Activated CD4-positive, alpha-beta T cell treated with anti-CD3 and anti-CD28 coated beads for 36 hours (primary cell): ENCODE data around the gene CTDSP2. TPM values are rescaled to one million over a fixed set of nuclear protein-coding genes. Genes with fewer than 3 reads are reported as not detected.

Experiments used
- ATAC-seq: fragments of 200-7000 bp; cut with Tn5 transposase; one replicate; pipeline ENCODE4 v1.10.0; 2021; ENCODE audit warnings: mild to moderate bottlenecking, moderate library complexity
- CTCF ChIA-PET: fragments of 350-600 bp; sonication (Branson Sonifier 250); formaldehyde crosslinking; loops from one replicate; lab custom pipeline; 2021; ENCODE audit warnings: antibody characterized with exemption; lab: Charles Lee
- POLR2A ChIA-PET: fragments of 350-600 bp; sonication (Branson Sonifier 250); formaldehyde crosslinking; loops from one replicate; lab custom pipeline; 2021; ENCODE audit warnings: antibody characterized with exemption, inconsistent platforms; lab: Charles Lee
- DNase-seq: peaks from one replicate; pipeline ENCODE4 v3.0.0-alpha.2; 2020
- H3K27ac Mint-ChIP-seq: one replicate; pipeline ENCODE4 v1.8.0; 2021; ENCODE audit warnings: mixed read lengths
- H3K27me3 Mint-ChIP-seq: one replicate; pipeline ENCODE4 v1.8.0; 2021; ENCODE audit warnings: mixed read lengths
- H3K36me3 Mint-ChIP-seq: one replicate; pipeline ENCODE4 v1.8.0; 2021; ENCODE audit warnings: low read depth, mixed read lengths
- H3K4me1 Mint-ChIP-seq: one replicate; pipeline ENCODE4 v1.8.0; 2021; ENCODE audit warnings: mixed read lengths
- H3K4me3 Mint-ChIP-seq: one replicate; pipeline ENCODE4 v1.8.0; 2021; ENCODE audit warnings: mild to moderate bottlenecking, moderate library complexity, mixed read lengths
- H3K9me3 Mint-ChIP-seq: one replicate; pipeline ENCODE4 v1.8.0; 2021; ENCODE audit warnings: low read depth, mixed read lengths
- intact Hi-C, 2 experiments: fragments of 100-400 bp; cut with DNase I in 1 of 2; cut with micrococcal nuclease in 1 of 2; formaldehyde crosslinking; loops; one replicate each; pipeline versions ENCODE4 v1.14.2 to v1.15.1; 2022 to 2024; cut with DNase I, micrococcal nuclease
- total RNA-seq, 2 experiments: library from RNA; stranded (reverse); gene quantifications; one replicate each; pipeline ENCODE4 v1.2.3, GENCODE V29; 2021

Gene CTDSP2
- 10 to 100 TPM; 80.9 to 85.4 TPM for total RNA-seq

DNA sequence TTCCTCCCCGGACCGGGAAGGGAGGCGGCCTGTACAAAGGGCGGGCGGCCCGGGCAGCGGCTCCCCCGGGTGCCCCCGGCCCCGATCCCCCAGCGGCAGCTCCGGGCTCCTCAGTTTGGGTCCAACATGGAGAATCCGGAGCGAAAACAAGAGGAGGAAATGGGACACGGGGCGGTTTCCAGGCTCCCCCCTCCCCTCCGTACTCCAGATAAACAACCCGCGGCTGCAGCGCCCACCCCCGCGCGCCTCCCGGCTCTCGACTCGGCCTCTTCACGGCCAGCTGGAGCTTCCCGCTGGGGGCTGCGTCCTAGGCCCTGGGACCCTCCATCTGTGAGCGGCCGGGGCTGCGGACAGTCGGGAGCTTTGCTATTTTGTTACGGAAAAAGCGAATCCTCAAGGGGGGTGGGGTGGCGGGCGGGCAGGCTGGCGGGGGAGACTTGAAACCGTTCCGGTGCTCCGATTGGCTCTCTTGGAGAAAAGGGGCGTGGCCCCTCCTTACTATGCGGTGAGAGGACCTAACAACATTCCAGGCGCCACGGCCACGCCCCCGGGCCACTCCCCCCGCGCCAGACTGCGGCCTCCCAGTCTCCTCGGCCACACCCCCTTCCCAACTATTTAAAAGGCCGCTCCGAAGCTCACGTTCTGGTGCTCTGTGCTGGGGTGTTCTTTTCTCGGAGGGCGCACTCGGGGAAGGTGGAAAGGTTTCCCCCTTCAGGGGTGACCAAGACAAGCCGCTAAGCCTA, at the start of gene CTDSP2:
Gene CTDSP2 (minus strand): TSS at position 153 of the 743 bp plus-strand sequence. CDS start 294 bp downstream, outside the sequence.
- DNase-seq (peak; percentile 94), ATAC-seq (peak; percentile 43)
- H3K4me1 Mint-ChIP-seq: peaks cover 44% of the 10 kb centered on the region
- POLR2A ChIA-PET: interaction anchor here (0.8 to 1.3 kb wide), 2 partner anchors 10 to 19 kb away, joined by 3 to 4 read pairs; no protein-coding TSS in a partner anchor
- peaks cover 5% of the 10 kb centered on the region for H3K27me3 Mint-ChIP-seq
- H3K36me3 Mint-ChIP-seq: no peaks in the 10 kb centered on the region
- CTCF ChIA-PET: interaction anchor here (0.5 to 4.9 kb wide), 8 partner anchors 11 to 604 kb away, joined by 3 to 62 read pairs (median 4); no protein-coding TSS in a partner anchor
- H3K4me3 Mint-ChIP-seq: peak within 1 kb of the TSS; percentile 78
- H3K27ac Mint-ChIP-seq: peak within 1 kb of the TSS; percentile 70
- intact Hi-C loops: loop anchor here (1.0 to 5.0 kb wide), 11 partner anchors 18 to 1750 kb away; partner anchors contain the start of genes ATP23 (in 2 of the 2), TSFM (in 2 of the 2), CDK4 (in 1 of the 2) and MARCHF9 (in 1 of the 2)
- H3K9me3 Mint-ChIP-seq: no peaks in the 10 kb centered on the region

DNA sequence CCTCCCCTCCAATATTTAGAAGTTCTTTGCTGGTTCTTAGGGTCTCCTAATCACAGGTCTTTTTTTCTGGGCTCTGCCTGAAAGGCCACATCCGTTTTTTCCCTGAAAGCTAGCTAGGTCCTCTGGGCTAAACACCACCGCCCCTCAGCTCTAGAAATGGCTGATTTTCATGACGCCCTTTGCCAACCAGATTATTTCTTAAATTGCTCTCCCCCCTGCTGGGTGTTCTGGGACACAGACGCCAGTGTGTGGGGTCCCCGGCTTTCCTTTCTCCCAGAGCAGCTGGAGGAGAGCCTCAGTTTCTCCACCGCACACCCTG, 49.5 kb upstream of the CTDSP2 start:
- H3K27ac Mint-ChIP-seq: peak overlapping the region; percentile 57
- no peaks in the 10 kb centered on the region for H3K9me3 Mint-ChIP-seq
- POLR2A ChIA-PET: interaction anchor here (0.6 kb wide), 1 partner anchor 19 kb away, joined by 3 read pairs; no protein-coding TSS in a partner anchor
- peak overlapping the region; percentile 39 for H3K4me3 Mint-ChIP-seq
- H3K27me3 Mint-ChIP-seq: no peaks in the 10 kb centered on the region
- no peak for DNase-seq
- H3K36me3 Mint-ChIP-seq: no peaks in the 10 kb centered on the region
- CTCF ChIA-PET: interaction anchor here (0.6 to 4.2 kb wide), 14 partner anchors 8 to 436 kb away, joined by 3 to 27 read pairs (median 7); partner anchors contain the start of gene TSFM
- intact Hi-C loops: no loop called here
- ATAC-seq: no peak
- peaks cover 52% of the 10 kb centered on the region for H3K4me1 Mint-ChIP-seq

DNA sequence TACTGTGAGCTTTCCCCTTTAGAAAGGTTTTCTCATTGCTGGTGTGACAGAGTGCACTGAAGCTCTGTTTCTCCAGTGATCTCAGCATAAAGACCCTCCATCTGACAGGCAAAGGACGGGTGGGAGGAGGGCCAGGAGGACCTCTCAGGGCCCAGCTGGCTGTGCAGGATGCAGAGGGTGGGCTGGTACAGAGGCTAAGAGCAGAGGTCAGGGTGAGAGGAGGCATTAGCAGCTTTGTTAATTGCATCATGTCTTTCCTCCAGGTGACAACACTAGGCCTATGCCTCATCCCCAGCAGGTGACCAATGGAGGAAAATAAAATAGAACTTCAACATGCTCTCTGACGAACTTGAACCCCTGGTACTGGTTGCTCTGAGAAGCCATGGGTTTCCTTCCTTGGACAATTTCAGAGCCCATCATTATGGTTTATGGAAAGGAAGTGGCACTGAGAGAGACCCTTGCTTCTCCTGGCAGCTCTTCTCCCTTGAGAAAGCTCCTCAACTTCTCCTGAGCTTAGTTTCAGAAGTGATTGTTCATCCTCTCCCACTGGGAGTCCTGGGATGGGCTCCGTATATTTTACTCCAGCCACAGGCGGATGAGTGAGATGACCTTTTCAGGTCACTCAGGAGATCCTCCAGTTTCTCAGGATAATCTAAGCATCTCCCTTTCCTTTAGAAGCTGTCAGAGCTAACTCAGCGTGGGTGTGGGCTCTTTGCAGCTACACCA, 49.0 kb upstream of the CTDSP2 start:
- ATAC-seq (no peak), DNase-seq (no peak)
- Mint-ChIP-seq H3K4me3 (peak overlapping the region; percentile 39), H3K36me3 (no peaks in the 10 kb centered on the region), H3K9me3 (no peaks in the 10 kb centered on the region), H3K27me3 (no peaks in the 10 kb centered on the region), H3K4me1 (peaks cover 52% of the 10 kb centered on the region), H3K27ac (peak overlapping the region; percentile 26)
- POLR2A ChIA-PET: interaction anchor here (0.6 kb wide), 1 partner anchor 19 kb away, joined by 3 read pairs; no protein-coding TSS in a partner anchor
- CTCF ChIA-PET: interaction anchor here (0.9 to 4.2 kb wide), 13 partner anchors 8 to 139 kb away, joined by 3 to 27 read pairs (median 9); partner anchors contain the start of gene TSFM
- intact Hi-C loops: no loop called here

DNA sequence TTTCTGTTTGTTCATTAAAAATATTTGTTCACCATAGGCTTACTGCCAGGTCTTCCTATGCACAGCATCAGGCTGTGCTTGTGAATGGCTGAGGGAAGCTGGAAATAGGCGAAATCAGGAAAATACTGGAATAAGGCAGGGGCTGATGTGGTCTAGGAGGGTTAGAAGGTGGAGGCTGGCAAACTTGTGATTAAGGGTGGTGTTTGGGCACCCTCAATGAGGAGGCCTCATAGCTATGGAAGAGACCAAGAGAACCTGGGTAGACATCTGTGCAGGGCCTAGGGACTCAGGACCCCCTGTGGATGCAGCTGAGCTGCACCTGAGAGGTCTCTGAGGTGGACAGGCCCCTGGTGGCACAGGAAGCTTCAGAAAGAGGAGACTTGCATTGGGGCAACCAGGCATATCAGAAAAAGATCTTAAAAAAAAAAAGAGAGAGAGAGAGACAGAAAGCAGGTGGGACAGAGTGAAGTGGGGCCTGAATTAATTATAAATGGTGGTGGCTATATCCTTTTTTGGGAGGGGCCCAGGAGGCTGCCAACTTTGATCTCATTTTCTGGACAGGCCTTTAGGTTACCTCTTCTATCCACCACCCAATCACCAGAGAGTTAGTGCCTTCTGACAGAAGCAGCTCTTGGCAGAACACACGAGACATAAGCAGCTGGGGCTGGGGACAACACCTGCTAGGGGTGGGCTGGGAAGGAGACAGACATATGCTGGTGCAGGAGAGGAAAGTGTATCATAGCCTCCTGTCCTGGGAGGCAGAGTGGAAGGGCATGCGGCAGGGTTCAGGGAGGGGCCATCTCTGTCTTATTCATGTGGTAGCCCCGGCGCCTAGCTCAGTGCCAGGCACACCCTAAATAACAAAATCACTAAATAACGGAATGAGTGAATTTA, 48.1 kb upstream of the CTDSP2 start:
- Mint-ChIP-seq H3K27ac (peak overlapping the region; percentile 43), H3K9me3 (no peaks in the 10 kb centered on the region), H3K27me3 (peaks cover 2% of the 10 kb centered on the region), H3K4me3 (peak overlapping the region; percentile 15), H3K36me3 (no peaks in the 10 kb centered on the region), H3K4me1 (peaks cover 49% of the 10 kb centered on the region)
- ATAC-seq (no peak), DNase-seq (no peak)
- CTCF ChIA-PET: interaction anchor here (0.9 to 4.2 kb wide), 11 partner anchors 8 to 138 kb away, joined by 3 to 27 read pairs (median 9); partner anchors contain the start of gene TSFM
- POLR2A ChIA-PET: interaction anchor here (0.6 to 1.0 kb wide), 2 partner anchors 30 to 100 kb away, joined by 3 read pairs; no protein-coding TSS in a partner anchor
- intact Hi-C loops: no loop called here

GRCh38 chr12:57893431-57894353, 47.2 kb upstream of the CTDSP2 start:
- Mint-ChIP-seq H3K4me1 (peaks cover 45% of the 10 kb centered on the region), H3K9me3 (no peaks in the 10 kb centered on the region), H3K27ac (no peak overlapping the region), H3K4me3 (no peak overlapping the region), H3K27me3 (peaks cover 2% of the 10 kb centered on the region), H3K36me3 (no peaks in the 10 kb centered on the region)
- CTCF ChIA-PET: interaction anchor here (0.7 to 4.2 kb wide), 4 partner anchors 9 to 99 kb away, joined by 4 to 17 read pairs (median 6); no protein-coding TSS in a partner anchor
- no peak for ATAC-seq
- intact Hi-C loops: no loop called here
- POLR2A ChIA-PET: interaction anchor here (0.6 to 1.0 kb wide), 2 partner anchors 29 to 99 kb away, joined by 3 read pairs; no protein-coding TSS in a partner anchor
- no peak for DNase-seq

GRCh38 chr12:57892232-57892972, 45.9 kb upstream of the CTDSP2 start:
- no peaks in the 10 kb centered on the region for H3K36me3 Mint-ChIP-seq
- H3K4me1 Mint-ChIP-seq: peaks cover 43% of the 10 kb centered on the region
- ATAC-seq (no peak), DNase-seq (no peak)
- no peaks in the 10 kb centered on the region for H3K9me3 Mint-ChIP-seq
- CTCF ChIA-PET: interaction anchor here (0.8 kb wide), 1 partner anchor 127 kb away, joined by 3 read pairs; no protein-coding TSS in a partner anchor
- intact Hi-C loops: no loop called here
- H3K27me3 Mint-ChIP-seq: peaks cover 2% of the 10 kb centered on the region
- POLR2A ChIA-PET: no interaction called here
- H3K27ac Mint-ChIP-seq: no peak overlapping the region
- H3K4me3 Mint-ChIP-seq: no peak overlapping the region

- POLR2A ChIA-PET: no interaction called here
- no peak overlapping the region for H3K27ac Mint-ChIP-seq
- H3K9me3 Mint-ChIP-seq: no peaks in the 10 kb centered on the region
- H3K36me3 Mint-ChIP-seq: no peaks in the 10 kb centered on the region
- CTCF ChIA-PET: no interaction called here
- ATAC-seq (no peak), DNase-seq (no peak)
- no peak overlapping the region for H3K4me3 Mint-ChIP-seq
- H3K27me3 Mint-ChIP-seq: peaks cover 2% of the 10 kb centered on the region
- H3K4me1 Mint-ChIP-seq: peaks cover 36% of the 10 kb centered on the region
- intact Hi-C loops: no loop called here
These were observed 45.2 kb upstream of the CTDSP2 start for GRCh38 chr12:57891542-57892228.

GRCh38 chr12:57890191-57891115, 43.9 kb upstream of the CTDSP2 start:
- DNase-seq (no peak), ATAC-seq (no peak)
- H3K36me3 Mint-ChIP-seq: no peaks in the 10 kb centered on the region
- H3K27ac Mint-ChIP-seq: no peak overlapping the region
- H3K4me3 Mint-ChIP-seq: no peak overlapping the region
- H3K4me1 Mint-ChIP-seq: peaks cover 28% of the 10 kb centered on the region
- no peaks in the 10 kb centered on the region for H3K9me3 Mint-ChIP-seq
- POLR2A ChIA-PET: no interaction called here
- CTCF ChIA-PET: interaction anchor here (2.9 kb wide), 1 partner anchor 8 kb away, joined by 11 read pairs; no protein-coding TSS in a partner anchor
- intact Hi-C loops: no loop called here
- H3K27me3 Mint-ChIP-seq: peaks cover 2% of the 10 kb centered on the region
